Natural killer cell treated with Interleukin-12 subunit alpha and Interleukin-12 subunit beta and Interleukin-15 and Interleukin-18, amount 100 ng/mL, for 72 hours (primary cell): Measurements from ENCODE around the gene MYO6. TPM values are rescaled to one million over a fixed set of nuclear protein-coding genes. Genes with fewer than 3 reads are reported as not detected.
"Not testable (repeated sequence)": the region's sequence is repeated elsewhere in the genome, so short reads cannot be mapped to it uniquely, and the experiment has no call there.

Experiments
- ATAC-seq, 2 donors: fragments of 150-1000 bp; cut with Tn5 transposase in 1 of 2; sonication (Bioruptor Pico), chemical (Tn5 transposase) in 1 of 2; 2 replicates each; pipeline ENCODE4 v1.10.0; 2021
- DNase-seq: peaks from one replicate; pipeline ENCODE4 v3.0.0; 2022; ENCODE audit warnings: low spot score
- H3K27ac Mint-ChIP-seq, 2 donors: 1 replicate in 1 of 2; 2 replicates in 1 of 2; pipeline ENCODE4 v1.8.0; 2022; ENCODE audit warnings: mixed read lengths in 2 of 2, mild to moderate bottlenecking in 1 of 2, moderate library complexity in 1 of 2
- H3K27me3 Mint-ChIP-seq, 2 donors: 1 replicate in 1 of 2; 2 replicates in 1 of 2; pipeline ENCODE4 v1.8.0; 2022; ENCODE audit warnings: mixed read lengths in 2 of 2
- H3K36me3 Mint-ChIP-seq: one replicate; pipeline ENCODE4 v1.8.0; 2022; ENCODE audit warnings: mixed read lengths
- H3K4me1 Mint-ChIP-seq, 2 donors: 1 replicate in 1 of 2; 2 replicates in 1 of 2; pipeline ENCODE4 v1.8.0; 2022; ENCODE audit warnings: low read depth in 2 of 2, mixed read lengths in 2 of 2, mild to moderate bottlenecking in 1 of 2
- H3K4me3 Mint-ChIP-seq: one replicate; pipeline ENCODE4 v1.8.0; 2022; ENCODE audit warnings: mixed read lengths
- H3K9me3 Mint-ChIP-seq: 2 replicates; pipeline ENCODE4 v1.8.0; 2022; ENCODE audit warnings: mixed read lengths
- total RNA-seq, 2 donors: library from RNA; stranded (reverse); gene quantifications; one replicate each; pipeline ENCODE4 v1.2.3, GENCODE V29; 2022

MYO6 gene
- total RNA-seq, result 1 to 10 TPM; 6.4 to 6.8 TPM

DNA sequence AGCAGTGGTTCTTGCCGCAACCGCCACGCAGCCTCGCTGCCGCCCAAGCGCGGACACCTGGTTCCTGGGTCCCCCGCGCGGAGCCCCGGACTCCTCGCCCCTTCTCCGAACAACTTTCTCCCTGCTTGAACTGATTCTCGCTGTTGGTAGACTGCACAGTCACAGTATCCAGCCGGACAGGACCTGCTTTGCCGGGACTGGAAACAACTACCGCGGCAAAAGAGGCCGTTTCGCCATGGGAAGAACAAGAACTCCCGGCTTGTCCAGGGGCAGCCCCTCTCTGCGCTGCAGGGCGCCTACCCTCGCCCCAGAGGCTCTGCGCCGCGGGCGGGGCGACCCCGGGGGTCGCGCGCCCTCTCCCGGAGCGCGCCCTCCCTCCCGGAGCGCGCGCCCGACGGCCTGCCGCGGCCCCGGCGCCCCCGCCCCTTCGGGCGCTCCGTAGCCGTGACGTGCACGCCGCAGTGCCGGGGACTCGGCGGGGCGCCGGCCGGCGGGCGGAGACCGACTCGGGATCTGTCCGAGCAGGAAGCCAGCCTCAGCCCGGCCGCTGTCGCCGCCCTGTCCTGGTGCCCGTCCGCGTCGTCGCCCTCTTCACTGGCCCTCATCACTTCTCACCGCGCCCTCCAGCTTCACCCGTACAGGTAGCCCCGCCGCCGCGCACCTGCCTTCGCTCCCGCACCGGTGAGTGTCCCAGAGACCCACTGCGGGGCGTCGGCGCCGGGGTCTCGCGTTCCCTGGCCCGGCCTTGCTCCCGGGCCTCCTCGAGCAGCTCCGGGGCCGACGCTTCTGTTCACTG, at the start of gene MYO6:
MYO6 (plus strand) TSS at position 497 of the 796 bp plus-strand sequence. CDS start 68,309 bp downstream, outside the sequence.
- H3K27ac Mint-ChIP-seq, result peak within 1 kb of the TSS; percentile 48 to 87
- H3K4me1 Mint-ChIP-seq, result peaks cover 4 to 6% of the 10 kb centered on the region in 2 donors
- peak within 1 kb of the TSS; percentile 94 for H3K4me3 Mint-ChIP-seq
- DNase-seq, result peak; percentile 68
- no peaks in the 10 kb centered on the region for H3K36me3 Mint-ChIP-seq
- ATAC-seq, result peak; percentile 93 to 95
- H3K27me3 Mint-ChIP-seq, result peaks cover 18 to 36% of the 10 kb centered on the region in 2 donors
- no peaks in the 10 kb centered on the region for H3K9me3 Mint-ChIP-seq

- H3K4me1 Mint-ChIP-seq, H3K36me3 Mint-ChIP-seq, ATAC-seq, DNase-seq, H3K27ac Mint-ChIP-seq, H3K4me3 Mint-ChIP-seq, H3K27me3 Mint-ChIP-seq, H3K9me3 Mint-ChIP-seq: not testable (repeated sequence)
These were observed 40.7 kb upstream of the MYO6 start for GRCh38 chr6:75708334-75708733.

GRCh38 chr6:75711173-75711572, 37.9 kb upstream of the MYO6 start:
- Mint-ChIP-seq H3K9me3 (no peaks in the 10 kb centered on the region), H3K27me3 (no peaks in the 10 kb centered on the region), H3K36me3 (peaks cover 21% of the 10 kb centered on the region), H3K4me3 (no peak overlapping the region), H3K4me1 (no peaks in the 10 kb centered on the region), H3K27ac (no peak overlapping the region)
- ATAC-seq (no peak), DNase-seq (no peak)

DNA sequence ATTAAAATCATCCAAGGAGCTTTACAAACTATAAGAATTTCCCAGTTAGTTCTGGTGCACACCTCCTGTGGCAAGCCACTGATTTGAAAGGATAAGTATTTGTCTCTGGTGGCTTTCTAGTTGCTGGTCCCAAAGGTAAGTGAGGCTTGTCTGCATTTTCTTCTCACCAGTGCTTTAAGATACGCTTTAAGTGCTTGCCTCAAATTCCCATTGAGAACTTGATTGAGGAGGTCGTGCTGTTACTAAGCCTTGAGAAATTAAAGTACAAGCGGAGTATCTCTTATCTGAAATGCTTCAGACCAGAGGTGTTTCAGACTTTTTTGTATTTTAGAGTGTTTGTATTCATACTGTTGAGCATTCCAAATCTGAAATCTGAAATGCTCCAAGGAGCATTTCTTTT, 29.9 kb upstream of the MYO6 start:
- DNase-seq, result no peak
- H3K27me3 Mint-ChIP-seq, result no peaks in the 10 kb centered on the region
- no peak overlapping the region for H3K27ac Mint-ChIP-seq
- no peak overlapping the region for H3K4me3 Mint-ChIP-seq
- no peaks in the 10 kb centered on the region for H3K9me3 Mint-ChIP-seq
- peaks cover 14% of the 10 kb centered on the region for H3K36me3 Mint-ChIP-seq
- no peaks in the 10 kb centered on the region for H3K4me1 Mint-ChIP-seq
- no peak for ATAC-seq

DNA sequence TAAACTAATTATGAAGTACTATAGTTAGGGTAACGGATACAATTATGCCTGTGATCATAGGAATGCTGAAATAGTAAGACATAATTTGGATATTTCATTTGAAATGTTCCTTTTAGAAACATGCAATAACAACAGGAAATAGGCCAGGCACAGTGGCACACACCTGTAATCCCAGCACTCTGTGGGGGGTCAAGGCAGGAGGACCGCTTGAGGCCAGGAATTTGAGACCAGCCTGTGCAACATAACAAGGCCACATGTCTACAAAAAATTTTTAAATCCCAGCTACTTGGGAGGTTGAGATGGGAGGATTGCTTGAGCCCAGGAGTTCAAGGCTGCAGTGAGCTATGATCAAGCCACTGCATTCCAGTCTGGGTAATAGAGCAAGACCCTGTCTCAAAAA, 25.7 kb upstream of the MYO6 start:
- H3K36me3 Mint-ChIP-seq, result no peaks in the 10 kb centered on the region

DNA sequence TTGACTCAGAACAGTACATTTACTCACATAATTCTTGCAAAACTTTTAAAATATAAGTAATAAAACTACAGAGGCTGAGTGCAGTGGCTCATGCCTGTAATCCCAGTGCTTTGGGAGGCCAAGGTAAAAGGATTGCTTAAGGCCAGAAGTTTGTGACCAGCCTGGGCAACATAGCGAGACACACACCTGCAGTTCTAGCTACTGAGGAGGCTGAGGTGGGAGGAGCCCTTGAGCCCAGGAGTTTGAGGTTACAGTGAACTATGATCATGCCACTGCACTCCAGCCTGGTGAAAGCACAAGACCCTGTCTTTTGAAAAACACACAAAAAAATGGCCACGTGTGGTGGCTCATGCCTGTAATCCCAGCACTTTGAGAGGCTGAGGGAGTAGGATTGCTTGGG, 21.8 kb upstream of the MYO6 start:
- H3K4me1 Mint-ChIP-seq, result no peaks in the 10 kb centered on the region
- no peak for DNase-seq

More for the DNA sequence above, 25.7 kb upstream of the MYO6 start:
- Mint-ChIP-seq H3K27me3 (no peaks in the 10 kb centered on the region), H3K4me1 (no peaks in the 10 kb centered on the region), H3K9me3 (no peaks in the 10 kb centered on the region), H3K4me3 (no peak overlapping the region), H3K27ac (no peak overlapping the region)
- DNase-seq, result no peak
- no peak for ATAC-seq

DNA sequence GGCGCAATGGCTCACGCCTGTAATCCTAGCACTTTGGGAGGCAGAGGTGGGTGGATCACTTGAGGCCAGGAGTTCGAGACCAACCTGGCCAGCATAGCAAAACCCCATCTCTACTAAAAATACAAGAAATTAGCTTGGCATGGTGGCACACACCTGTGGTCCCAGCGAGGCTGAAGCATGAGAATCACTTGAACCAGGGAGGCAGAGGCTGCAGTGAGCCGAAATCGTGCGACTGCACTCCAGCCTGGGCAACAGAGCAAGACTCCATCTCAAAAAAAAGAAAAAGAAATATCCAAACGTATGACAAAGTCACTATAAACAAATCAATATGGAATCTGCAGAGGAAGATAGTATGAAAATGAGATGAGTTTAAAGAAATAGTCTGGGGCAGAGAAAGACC, 18.0 kb upstream of the MYO6 start:
- not testable (repeated sequence) for H3K27me3 Mint-ChIP-seq, H3K27ac Mint-ChIP-seq, H3K9me3 Mint-ChIP-seq, ATAC-seq, H3K36me3 Mint-ChIP-seq, H3K4me3 Mint-ChIP-seq, H3K4me1 Mint-ChIP-seq, DNase-seq

More for the DNA sequence above, 21.8 kb upstream of the MYO6 start:
- Mint-ChIP-seq H3K9me3 (no peaks in the 10 kb centered on the region), H3K4me3 (no peak overlapping the region), H3K27me3 (peaks cover 0 to 3% of the 10 kb centered on the region in 2 donors), H3K36me3 (no peaks in the 10 kb centered on the region), H3K27ac (no peak overlapping the region)
- no peak for ATAC-seq

DNA sequence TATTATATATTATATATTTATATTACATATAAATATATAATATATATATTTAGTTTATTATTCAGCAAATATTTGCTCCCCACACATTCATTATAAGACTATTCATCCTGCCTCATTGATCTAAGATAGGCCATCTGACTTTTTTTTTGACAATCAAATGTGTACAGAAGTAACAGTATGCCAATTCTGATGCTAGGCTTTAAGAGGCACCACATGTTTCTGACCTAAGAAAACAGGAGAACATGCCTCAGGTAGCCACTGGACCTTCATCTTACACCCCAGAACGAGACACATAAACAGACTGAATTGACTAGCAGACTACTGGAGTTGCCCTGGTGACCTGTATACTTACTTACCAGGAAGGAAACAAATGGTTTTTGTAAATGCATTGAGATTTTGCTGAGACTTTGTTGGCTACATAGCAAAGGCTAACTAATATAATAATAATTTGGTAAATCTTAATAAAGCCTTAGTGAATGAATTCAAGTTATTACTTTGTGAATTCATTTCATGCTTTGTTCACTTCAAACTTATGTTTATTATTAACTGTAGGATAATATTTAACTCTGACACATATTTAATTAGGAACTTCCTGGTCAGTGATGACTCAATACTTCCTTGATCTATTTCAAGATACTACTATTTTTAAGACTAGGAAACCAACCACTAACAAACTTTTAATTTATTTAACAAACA, 13.4 kb upstream of the MYO6 start:
- H3K9me3 Mint-ChIP-seq, result no peaks in the 10 kb centered on the region
- ATAC-seq, result no peak
- no peak overlapping the region for H3K4me3 Mint-ChIP-seq

DNA sequence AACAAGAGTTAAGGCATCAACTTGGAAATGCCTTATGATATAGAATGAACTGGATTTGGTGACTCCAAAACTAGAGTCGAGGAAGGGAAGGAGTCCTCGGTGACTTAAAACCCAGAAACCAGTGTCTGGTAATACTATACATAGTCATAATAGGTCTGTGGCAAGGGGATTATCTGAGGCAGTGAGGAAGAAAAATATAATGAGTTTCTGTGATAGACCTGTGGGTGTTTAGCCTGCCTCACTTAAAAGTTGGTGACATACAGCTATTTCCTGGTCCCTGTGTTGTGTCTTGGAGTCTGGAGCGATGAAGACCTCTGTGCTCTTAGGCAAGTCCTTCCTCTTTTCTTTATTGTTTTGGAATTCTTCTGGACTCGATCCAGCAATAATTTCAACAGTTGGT, 5.1 kb upstream of the MYO6 start:
- ATAC-seq (no peak), DNase-seq (no peak)
- no peak overlapping the region for H3K27ac Mint-ChIP-seq
- H3K9me3 Mint-ChIP-seq, result no peaks in the 10 kb centered on the region
- peaks cover 26 to 35% of the 10 kb centered on the region in 2 donors for H3K27me3 Mint-ChIP-seq
- H3K36me3 Mint-ChIP-seq, result no peaks in the 10 kb centered on the region
- no peaks in the 10 kb centered on the region for H3K4me1 Mint-ChIP-seq
- no peak overlapping the region for H3K4me3 Mint-ChIP-seq

More for the DNA sequence above, 13.4 kb upstream of the MYO6 start:
- Mint-ChIP-seq H3K4me1 (no peaks in the 10 kb centered on the region), H3K36me3 (no peaks in the 10 kb centered on the region), H3K27me3 (peaks cover 0 to 6% of the 10 kb centered on the region in 2 donors), H3K27ac (no peak overlapping the region)
- no peak for DNase-seq

- H3K36me3 Mint-ChIP-seq, result no peaks in the 10 kb centered on the region
- peaks cover 25 to 42% of the 10 kb centered on the region in 2 donors for H3K27me3 Mint-ChIP-seq
- H3K4me1 Mint-ChIP-seq, result peaks cover 4 to 6% of the 10 kb centered on the region in 2 donors
- H3K9me3 Mint-ChIP-seq, result no peaks in the 10 kb centered on the region
- no peak overlapping the region for H3K4me3 Mint-ChIP-seq
- DNase-seq, result no peak
- no peak for ATAC-seq
- no peak overlapping the region for H3K27ac Mint-ChIP-seq
These were observed 3.6 kb upstream of the MYO6 start for GRCh38 chr6:75745404-75745803.

- peaks cover 4 to 6% of the 10 kb centered on the region in 2 donors for H3K4me1 Mint-ChIP-seq
- no peak for ATAC-seq
- no peak for DNase-seq
- no peaks in the 10 kb centered on the region for H3K9me3 Mint-ChIP-seq
- no peak overlapping the region for H3K27ac Mint-ChIP-seq
- H3K36me3 Mint-ChIP-seq, result no peaks in the 10 kb centered on the region
- H3K4me3 Mint-ChIP-seq, result no peak overlapping the region
- peaks cover 25 to 42% of the 10 kb centered on the region in 2 donors for H3K27me3 Mint-ChIP-seq
These were observed 2.8 kb upstream of the MYO6 start for GRCh38 chr6:75746221-75746620.

DNA sequence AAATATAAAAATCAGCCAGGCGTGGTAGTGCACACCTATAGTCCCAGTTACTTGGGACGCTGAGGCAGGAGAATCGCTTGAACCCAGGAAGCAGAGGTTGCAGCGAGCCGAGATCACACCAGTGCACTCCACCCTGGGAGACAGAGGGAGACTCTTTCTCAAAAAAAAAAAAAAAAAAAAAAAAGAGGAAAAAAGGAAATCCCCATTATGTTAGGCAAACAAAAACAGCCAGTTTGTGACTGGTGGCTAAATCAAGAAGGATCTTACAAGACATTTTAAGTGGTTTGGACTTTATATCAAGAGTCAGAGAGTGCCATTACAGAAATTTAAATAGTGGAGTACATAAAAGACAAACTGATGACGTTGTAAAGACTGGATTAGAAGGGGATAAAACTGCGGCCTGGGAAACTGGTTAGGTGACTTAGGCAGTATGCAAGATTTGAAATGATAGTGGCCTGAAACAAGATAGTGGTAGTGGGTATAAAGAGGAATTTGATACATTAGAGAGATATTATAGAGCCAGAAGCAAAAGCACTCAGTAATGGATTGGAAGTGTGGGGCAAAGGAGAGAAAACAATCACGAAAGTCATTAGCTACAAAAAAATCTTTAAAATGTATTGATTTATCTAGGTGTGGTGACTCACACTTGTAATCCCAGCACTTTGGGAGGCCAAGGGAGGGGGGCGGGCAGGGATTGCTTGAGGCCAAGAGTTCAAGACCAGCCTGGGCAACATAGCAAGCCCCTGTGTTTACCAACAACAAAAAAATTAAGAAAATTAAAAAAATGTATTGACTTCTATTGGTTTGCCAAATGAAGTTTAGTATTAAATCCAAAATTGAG, 1.7 kb upstream of the MYO6 start:
- peak overlapping the region; percentile 28 for H3K4me3 Mint-ChIP-seq
- peaks cover 22 to 42% of the 10 kb centered on the region in 2 donors for H3K27me3 Mint-ChIP-seq
- H3K9me3 Mint-ChIP-seq, result no peaks in the 10 kb centered on the region
- no peak for ATAC-seq
- no peak for DNase-seq
- no peak overlapping the region for H3K27ac Mint-ChIP-seq
- H3K36me3 Mint-ChIP-seq, result no peaks in the 10 kb centered on the region
- H3K4me1 Mint-ChIP-seq, result peaks cover 4 to 6% of the 10 kb centered on the region in 2 donors

GRCh38 chr6:75748003-75748742, 866 bp upstream of the MYO6 start:
- no peaks in the 10 kb centered on the region for H3K9me3 Mint-ChIP-seq
- H3K27ac Mint-ChIP-seq, result no peak overlapping the region
- DNase-seq, result no peak
- H3K27me3 Mint-ChIP-seq, result peaks cover 22 to 42% of the 10 kb centered on the region in 2 donors
- no peaks in the 10 kb centered on the region for H3K36me3 Mint-ChIP-seq
- no peak for ATAC-seq
- peak overlapping the region; percentile 94 for H3K4me3 Mint-ChIP-seq
- H3K4me1 Mint-ChIP-seq, result peaks cover 4 to 6% of the 10 kb centered on the region in 2 donors
